Activated CD4-positive, alpha-beta T cell treated with anti-CD3 and anti-CD28 coated beads, Interleukin-2, amount 50 U/mL, for 48 hours (primary cell): ENCODE measurements around the gene OXER1.

Experiments
- DNase-seq, 2 experiments: peaks; one replicate each; pipeline ENCODE4 v3.0.0-alpha.2; 2020

Gene OXER1

GRCh38 chr2:42793334-42794270, 29.7 kb upstream of the OXER1 start:
- no peak for DNase-seq

GRCh38 chr2:42792583-42793333, 28.8 kb upstream of the OXER1 start, which contains the start of gene HAAO:
Gene HAAO, minus strand, starts transcription at chr2:42792583. Its CDS starts 47 bp downstream, at chr2:42792536.
- DNase-seq = no peak

GRCh38 chr2:42792087-42792582, 28.2 kb upstream of the OXER1 start:
- DNase-seq = peak in 1 of 2 experiments; percentile 21

- DNase-seq = no peak
Measured at GRCh38 chr2:42791606-42792005, 27.7 kb upstream of the OXER1 start.

GRCh38 chr2:42789751-42790150, 25.8 kb upstream of the OXER1 start:
- no peak for DNase-seq

GRCh38 chr2:42788882-42789281, 24.9 kb upstream of the OXER1 start:
- DNase-seq = no peak

GRCh38 chr2:42788478-42788793, 24.5 kb upstream of the OXER1 start:
- DNase-seq = no peak

GRCh38 chr2:42787788-42788477, 24.0 kb upstream of the OXER1 start:
- DNase-seq = no peak

GRCh38 chr2:42787424-42787787, 23.5 kb upstream of the OXER1 start:
- no peak for DNase-seq

- DNase-seq = no peak
Measured at GRCh38 chr2:42786561-42787345, 22.8 kb upstream of the OXER1 start.

GRCh38 chr2:42784204-42784880, 20.4 kb upstream of the OXER1 start:
- DNase-seq = no peak

- DNase-seq = no peak
Measured at GRCh38 chr2:42783511-42783910, 19.6 kb upstream of the OXER1 start.

GRCh38 chr2:42781181-42781580, 17.2 kb upstream of the OXER1 start:
- no peak for DNase-seq

GRCh38 chr2:42777883-42778805, 14.2 kb upstream of the OXER1 start:
- DNase-seq = no peak

- DNase-seq = no peak
Measured at GRCh38 chr2:42775810-42776209, 11.9 kb upstream of the OXER1 start.

- no peak for DNase-seq
Measured at GRCh38 chr2:42775186-42775585, 11.3 kb upstream of the OXER1 start.

GRCh38 chr2:42771546-42772153, 7.7 kb upstream of the OXER1 start:
- DNase-seq = no peak

GRCh38 chr2:42770288-42771131, 6.6 kb upstream of the OXER1 start:
- DNase-seq = no peak

- DNase-seq = no peak
Measured at GRCh38 chr2:42769583-42770287, 5.8 kb upstream of the OXER1 start.
